Activated CD4-positive, alpha-beta T cell treated with anti-CD3 and anti-CD28 coated beads for 36 hours (primary cell): Measurements from ENCODE around the gene TAL1. TPM values are rescaled to one million over a fixed set of nuclear protein-coding genes. Genes with fewer than 3 reads are reported as not detected.
A peak's percentile ranks its signal among the peaks of the same experiment; 100 is the strongest.
"Not testable (repeated sequence)": the region's sequence is repeated elsewhere in the genome, so short reads cannot be mapped to it uniquely, and the experiment has no call there.

Experiments used
- ATAC-seq: fragments of 200-7000 bp; cut with Tn5 transposase; one replicate; pipeline ENCODE4 v1.10.0; 2021; ENCODE audit warnings: mild to moderate bottlenecking, moderate library complexity
- CTCF ChIA-PET: fragments of 350-600 bp; sonication (Branson Sonifier 250); formaldehyde crosslinking; loops from one replicate; lab custom pipeline; 2021; ENCODE audit warnings: antibody characterized with exemption; lab: Charles Lee
- POLR2A ChIA-PET: fragments of 350-600 bp; sonication (Branson Sonifier 250); formaldehyde crosslinking; loops from one replicate; lab custom pipeline; 2021; ENCODE audit warnings: antibody characterized with exemption, inconsistent platforms; lab: Charles Lee
- DNase-seq: peaks from one replicate; pipeline ENCODE4 v3.0.0-alpha.2; 2020
- H3K27ac Mint-ChIP-seq: one replicate; pipeline ENCODE4 v1.8.0; 2021; ENCODE audit warnings: mixed read lengths
- H3K27me3 Mint-ChIP-seq: one replicate; pipeline ENCODE4 v1.8.0; 2021; ENCODE audit warnings: mixed read lengths
- H3K36me3 Mint-ChIP-seq: one replicate; pipeline ENCODE4 v1.8.0; 2021; ENCODE audit warnings: low read depth, mixed read lengths
- H3K4me1 Mint-ChIP-seq: one replicate; pipeline ENCODE4 v1.8.0; 2021; ENCODE audit warnings: mixed read lengths
- H3K4me3 Mint-ChIP-seq: one replicate; pipeline ENCODE4 v1.8.0; 2021; ENCODE audit warnings: mild to moderate bottlenecking, moderate library complexity, mixed read lengths
- H3K9me3 Mint-ChIP-seq: one replicate; pipeline ENCODE4 v1.8.0; 2021; ENCODE audit warnings: low read depth, mixed read lengths
- intact Hi-C, 2 experiments: fragments of 100-400 bp; cut with DNase I in 1 of 2; cut with micrococcal nuclease in 1 of 2; formaldehyde crosslinking; loops; one replicate each; pipeline versions ENCODE4 v1.14.2 to v1.15.1; 2022 to 2024; cut with DNase I, micrococcal nuclease
- total RNA-seq, 2 experiments: library from RNA; stranded (reverse); gene quantifications; one replicate each; pipeline ENCODE4 v1.2.3, GENCODE V29; 2021

The TAL1 gene
- total RNA-seq, 2 experiments from 2014 or later: 0.19 TPM; not detected in 1

GRCh38 chr1:47210666-47211065 lies 21.4 kb downstream of the TAL1 start:
- Mint-ChIP-seq H3K27me3 (no peaks in the 10 kb centered on the region), H3K4me3 (no peak overlapping the region), H3K9me3 (no peaks in the 10 kb centered on the region), H3K4me1 (no peaks in the 10 kb centered on the region), H3K27ac (no peak overlapping the region), H3K36me3 (no peaks in the 10 kb centered on the region)
- no peak for DNase-seq
- ATAC-seq: no peak
- CTCF ChIA-PET: interaction anchor here (2.0 kb wide), 1 partner anchor 18 kb away, joined by 6 read pairs; no protein-coding TSS in a partner anchor
- intact Hi-C loops: no loop called here
- POLR2A ChIA-PET: no interaction called here

GRCh38 chr1:47209725-47210325 lies 22.2 kb downstream of the TAL1 start:
- intact Hi-C loops: no loop called here
- Mint-ChIP-seq H3K36me3 (no peaks in the 10 kb centered on the region), H3K4me3 (no peak overlapping the region), H3K4me1 (no peaks in the 10 kb centered on the region), H3K9me3 (no peaks in the 10 kb centered on the region), H3K27me3 (peaks cover 2% of the 10 kb centered on the region), H3K27ac (no peak overlapping the region)
- ATAC-seq: no peak
- ChIA-PET POLR2A (no interaction called here), CTCF (interaction anchor here (2.0 kb wide), 1 partner anchor 17 kb away, joined by 6 read pairs; no protein-coding TSS in a partner anchor)
- DNase-seq: no peak

- Mint-ChIP-seq H3K9me3 (no peaks in the 10 kb centered on the region), H3K4me1 (no peaks in the 10 kb centered on the region)
Measured at GRCh38 chr1:47209091-47209490, 22.9 kb downstream of the TAL1 start.

DNA sequence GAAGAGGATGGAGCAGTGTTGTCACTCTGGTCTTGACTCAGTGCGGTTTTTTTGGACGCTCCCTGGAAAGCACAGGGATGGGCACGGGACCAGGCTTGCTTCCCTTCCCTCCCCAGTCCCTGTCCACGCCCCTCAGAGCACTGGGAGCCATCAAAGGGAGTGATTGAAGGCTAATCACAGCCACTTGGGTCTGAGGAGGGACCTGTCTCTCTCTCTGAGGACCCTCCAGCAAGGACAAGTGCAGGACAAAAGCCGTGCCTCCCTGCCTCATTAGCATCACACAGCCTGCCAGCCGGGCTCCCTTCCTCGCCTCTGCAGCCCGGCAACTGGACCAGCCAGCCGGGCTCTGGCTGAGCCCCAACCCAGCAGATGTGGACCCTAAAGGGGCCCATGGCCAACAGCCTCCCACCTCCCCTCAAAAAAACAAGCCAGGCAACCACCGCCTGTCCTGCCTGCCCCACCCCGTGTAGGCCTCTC lies 23.6 kb downstream of the TAL1 start:
- intact Hi-C loops: no loop called here
- POLR2A ChIA-PET: no interaction called here
- CTCF ChIA-PET: interaction anchor here (1.3 kb wide), 1 partner anchor 15 kb away, joined by 5 read pairs; no protein-coding TSS in a partner anchor

More at GRCh38 chr1:47209091-47209490, 22.9 kb downstream of the TAL1 start:
- DNase-seq: no peak
- no peak for ATAC-seq
- intact Hi-C loops: no loop called here
- H3K27ac Mint-ChIP-seq: no peak overlapping the region
- no peaks in the 10 kb centered on the region for H3K36me3 Mint-ChIP-seq
- peaks cover 5% of the 10 kb centered on the region for H3K27me3 Mint-ChIP-seq
- CTCF ChIA-PET: no interaction called here
- POLR2A ChIA-PET: no interaction called here
- H3K4me3 Mint-ChIP-seq: no peak overlapping the region

GRCh38 chr1:47207803-47208373 lies 24.1 kb downstream of the TAL1 start:
- H3K9me3 Mint-ChIP-seq: no peaks in the 10 kb centered on the region
- CTCF ChIA-PET: interaction anchor here (0.6 to 1.3 kb wide), 2 partner anchors 15 to 55 kb away, joined by 3 to 5 read pairs; no protein-coding TSS in a partner anchor
- peak; percentile 82 for ATAC-seq
- no peak overlapping the region for H3K4me3 Mint-ChIP-seq
- intact Hi-C loops: no loop called here
- H3K4me1 Mint-ChIP-seq: no peaks in the 10 kb centered on the region
- H3K27ac Mint-ChIP-seq: no peak overlapping the region
- H3K36me3 Mint-ChIP-seq: no peaks in the 10 kb centered on the region
- DNase-seq: peak; percentile 29
- POLR2A ChIA-PET: no interaction called here
- H3K27me3 Mint-ChIP-seq: peaks cover 12% of the 10 kb centered on the region

More for the DNA sequence above, 23.6 kb downstream of the TAL1 start:
- Mint-ChIP-seq H3K27ac (no peak overlapping the region), H3K27me3 (peaks cover 9% of the 10 kb centered on the region), H3K4me3 (no peak overlapping the region), H3K4me1 (no peaks in the 10 kb centered on the region), H3K9me3 (no peaks in the 10 kb centered on the region), H3K36me3 (no peaks in the 10 kb centered on the region)
- no peak for ATAC-seq
- no peak for DNase-seq

DNA sequence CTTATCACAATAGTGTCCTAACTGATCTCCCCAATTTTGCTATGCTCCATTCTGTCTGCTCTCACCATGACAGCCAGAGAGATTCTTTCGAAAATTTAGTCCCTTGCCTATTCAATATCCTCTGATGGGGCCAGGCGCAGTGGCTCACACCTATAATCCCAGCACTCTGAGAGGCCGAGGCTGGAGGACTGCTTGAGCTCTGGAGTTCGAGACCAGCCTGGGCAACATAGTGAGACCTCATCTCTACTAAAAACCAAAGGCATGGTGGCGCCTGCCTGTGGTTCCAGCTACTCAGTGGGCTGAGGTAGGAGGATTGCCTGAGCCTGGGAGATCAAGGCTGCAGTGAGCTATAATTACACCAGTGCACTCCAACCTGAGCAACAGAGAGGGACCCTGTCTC lies 26.1 kb downstream of the TAL1 start:
- no peak for ATAC-seq
- H3K27me3 Mint-ChIP-seq: peaks cover 12% of the 10 kb centered on the region
- intact Hi-C loops: no loop called here
- H3K4me1 Mint-ChIP-seq: no peaks in the 10 kb centered on the region
- no peak overlapping the region for H3K4me3 Mint-ChIP-seq
- no peak overlapping the region for H3K27ac Mint-ChIP-seq
- ChIA-PET CTCF (interaction anchor here (3.0 kb wide), 1 partner anchor 12 kb away, joined by 10 read pairs; no protein-coding TSS in a partner anchor), POLR2A (no interaction called here)
- H3K9me3 Mint-ChIP-seq: no peaks in the 10 kb centered on the region
- no peak for DNase-seq
- no peaks in the 10 kb centered on the region for H3K36me3 Mint-ChIP-seq

GRCh38 chr1:47203504-47203903 lies 28.5 kb downstream of the TAL1 start:
- CTCF ChIA-PET: interaction anchor here (3.5 kb wide), 1 partner anchor 11 kb away, joined by 12 read pairs; no protein-coding TSS in a partner anchor
- H3K27ac Mint-ChIP-seq, H3K4me1 Mint-ChIP-seq, POLR2A ChIA-PET, DNase-seq, H3K4me3 Mint-ChIP-seq, ATAC-seq, H3K9me3 Mint-ChIP-seq, H3K36me3 Mint-ChIP-seq, intact Hi-C loops: not testable (repeated sequence)
- H3K27me3 Mint-ChIP-seq: peaks cover 25% of the 10 kb centered on the region

- Mint-ChIP-seq H3K27me3 (peaks cover 30% of the 10 kb centered on the region), H3K4me1 (no peaks in the 10 kb centered on the region)
- POLR2A ChIA-PET: interaction anchor here (0.6 kb wide), 1 partner anchor 13 kb away, joined by 3 read pairs; no protein-coding TSS in a partner anchor
Measured at GRCh38 chr1:47201179-47201578, 30.8 kb downstream of the TAL1 start.

DNA sequence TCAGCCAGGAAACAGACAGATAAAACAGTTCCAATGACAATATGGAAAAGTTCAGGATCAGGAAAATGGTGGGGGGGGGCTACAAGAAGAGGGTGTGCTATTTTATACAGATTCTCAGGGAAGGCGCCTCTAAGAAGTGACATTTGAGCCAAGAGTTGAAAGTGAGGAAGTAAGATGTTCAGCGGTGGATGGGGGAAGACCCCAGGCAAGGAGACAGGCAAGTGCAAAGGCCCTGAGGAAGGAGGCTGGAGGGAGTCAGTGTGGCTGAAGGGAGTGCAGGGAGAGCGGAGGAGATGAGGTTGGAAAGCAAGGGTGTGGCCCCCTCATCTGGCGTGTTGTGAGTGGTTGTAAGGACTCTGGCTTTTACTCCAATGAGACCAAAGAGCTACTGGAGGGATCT lies 33.8 kb downstream of the TAL1 start:
- Mint-ChIP-seq H3K27ac (no peak overlapping the region), H3K4me3 (no peak overlapping the region), H3K36me3 (no peaks in the 10 kb centered on the region), H3K27me3 (peaks cover 25% of the 10 kb centered on the region), H3K9me3 (no peaks in the 10 kb centered on the region), H3K4me1 (no peaks in the 10 kb centered on the region)
- CTCF ChIA-PET: no interaction called here
- no peak for ATAC-seq
- DNase-seq: no peak
- POLR2A ChIA-PET: no interaction called here
- intact Hi-C loops: no loop called here

More at GRCh38 chr1:47201179-47201578, 30.8 kb downstream of the TAL1 start:
- intact Hi-C loops: no loop called here
- Mint-ChIP-seq H3K36me3 (no peaks in the 10 kb centered on the region), H3K9me3 (no peaks in the 10 kb centered on the region), H3K27ac (no peak overlapping the region), H3K4me3 (no peak overlapping the region)
- no peak for DNase-seq
- CTCF ChIA-PET: interaction anchor here (1.2 to 3.5 kb wide), 2 partner anchors 8 to 120 kb away, joined by 3 to 12 read pairs; no protein-coding TSS in a partner anchor
- no peak for ATAC-seq

DNA sequence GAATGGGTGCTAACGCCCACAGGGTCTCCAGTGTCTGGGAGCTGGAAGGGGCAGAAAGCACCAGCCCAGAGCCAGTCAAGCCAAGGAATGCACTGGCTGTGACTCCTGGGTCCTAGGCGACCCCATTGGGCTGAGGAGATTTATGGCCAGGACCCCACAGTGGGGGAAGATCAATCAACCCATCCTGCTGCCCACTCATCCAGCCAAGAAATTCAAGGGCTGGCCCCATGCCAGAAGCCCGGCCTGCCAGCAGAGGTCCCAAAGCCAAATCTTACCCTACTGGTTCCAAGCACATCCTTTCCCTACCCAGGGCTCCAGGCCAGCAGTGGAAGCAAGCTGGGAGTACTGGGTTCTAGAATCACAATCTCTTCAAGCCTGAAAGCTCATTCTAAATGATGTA lies 35.4 kb downstream of the TAL1 start:
- Mint-ChIP-seq H3K36me3 (no peaks in the 10 kb centered on the region), H3K4me3 (no peak overlapping the region)
- no peak for DNase-seq

DNA sequence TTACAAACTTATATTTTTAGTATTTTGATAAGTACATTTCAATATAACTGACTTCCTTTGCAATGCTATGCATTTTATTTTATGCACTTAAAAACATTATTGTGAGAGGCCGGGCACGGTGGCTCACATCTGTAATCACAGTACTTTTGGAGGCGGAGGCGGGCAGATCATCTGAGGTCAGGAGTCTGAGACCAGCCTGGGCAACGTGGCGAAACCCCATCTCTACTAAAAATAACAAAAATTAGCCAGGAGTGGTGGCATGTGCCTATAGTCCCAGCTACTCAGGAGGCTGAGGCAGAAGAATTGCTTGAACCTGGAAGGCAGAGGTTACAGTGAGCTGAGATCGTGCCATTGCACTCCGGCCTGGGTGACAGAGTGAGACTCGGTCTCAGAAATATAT lies 36.0 kb downstream of the TAL1 start:
- CTCF ChIA-PET: interaction anchor here (0.6 to 10.6 kb wide), 3 partner anchors 18 to 67 kb away, joined by 3 to 121 read pairs (median 6); no protein-coding TSS in a partner anchor
- H3K36me3 Mint-ChIP-seq, H3K4me1 Mint-ChIP-seq, H3K4me3 Mint-ChIP-seq, H3K27ac Mint-ChIP-seq, ATAC-seq, H3K9me3 Mint-ChIP-seq, POLR2A ChIA-PET, DNase-seq, intact Hi-C loops: not testable (repeated sequence)
- peaks cover 23% of the 10 kb centered on the region for H3K27me3 Mint-ChIP-seq

More for the DNA sequence above, 35.4 kb downstream of the TAL1 start:
- no peak overlapping the region for H3K27ac Mint-ChIP-seq
- intact Hi-C loops: no loop called here
- no peaks in the 10 kb centered on the region for H3K4me1 Mint-ChIP-seq
- CTCF ChIA-PET: interaction anchor here (1.1 to 10.6 kb wide), 2 partner anchors 19 to 66 kb away, joined by 6 to 121 read pairs; no protein-coding TSS in a partner anchor
- no peaks in the 10 kb centered on the region for H3K9me3 Mint-ChIP-seq
- POLR2A ChIA-PET: no interaction called here
- peaks cover 23% of the 10 kb centered on the region for H3K27me3 Mint-ChIP-seq
- no peak for ATAC-seq
